ENCODE results near the gene PRKN. TPM values are rescaled to one million over a fixed set of nuclear protein-coding genes. Genes with fewer than 3 reads are reported as not detected.

Gene PRKN
- total and polyA plus RNA-seq, 9 of the 15 experiments (the other 6 are each of a cell fraction or from before 2014, with no cell fraction given), result 0.03 to 0.96 (median 0.15) TPM; not detected in 2

- TF ChIP-seq CREB1 (IDR thresholded peaks at IDR 0.05) (no peak), CREB1 (CRISPR knock-in tag; IDR thresholded peaks at IDR 0.05) (peak; percentile 65), RAD21 (CRISPR knock-in tag; conservative IDR thresholded peaks at IDR 0.05 in 1 of 2, IDR thresholded peaks at IDR 0.05 in 1 of 2) (0 out of 4 replicates have a peak, but pooled peaks of 1 of the 2 experiments have one; percentile 15), ZNF764 (CRISPR knock-in tag; IDR thresholded peaks at IDR 0.05; ENCODE audit: low read depth) (no peak), RREB1 (CRISPR knock-in tag; IDR thresholded peaks at IDR 0.05) (peak; percentile 79; the same call in 1 of the 2 replicates), KDM1A (IDR thresholded peaks at IDR 0.05) (no peak), KDM2B (CRISPR knock-in tag; IDR thresholded peaks at IDR 0.05) (no peak), ZBTB33 (CRISPR knock-in tag; IDR thresholded peaks at IDR 0.05) (peak; percentile 52), CLOCK (CRISPR knock-in tag; IDR thresholded peaks at IDR 0.05; ENCODE audit: borderline replicate concordance) (peak; percentile 87), TARDBP (IDR thresholded peaks at IDR 0.05) (no peak), ZNF518B (CRISPR knock-in tag; IDR thresholded peaks at IDR 0.05) (0 out of 2 replicates have a peak, but pooled peaks have one; percentile 61), IRF1 (CRISPR knock-in tag; IDR thresholded peaks at IDR 0.05; ENCODE audit: borderline replicate concordance) (peak; percentile 94; the same call in 1 of the 2 replicates), GTF2E2 (tag; IDR thresholded peaks at IDR 0.05) (no peak)
These were observed 363.1 kb downstream of the PRKN start (continued) for GRCh38 chr6:162364488-162364887.
